ENCODE data around the gene PRKCE. TPM values are rescaled to one million over a fixed set of nuclear protein-coding genes. Genes with fewer than 3 reads are reported as not detected.
A peak's percentile ranks its signal among the peaks of the same experiment; 100 is the strongest.

PRKCE gene
- total RNA-seq, 1 donor from 2014 or later: 2.4 TPM

DNA sequence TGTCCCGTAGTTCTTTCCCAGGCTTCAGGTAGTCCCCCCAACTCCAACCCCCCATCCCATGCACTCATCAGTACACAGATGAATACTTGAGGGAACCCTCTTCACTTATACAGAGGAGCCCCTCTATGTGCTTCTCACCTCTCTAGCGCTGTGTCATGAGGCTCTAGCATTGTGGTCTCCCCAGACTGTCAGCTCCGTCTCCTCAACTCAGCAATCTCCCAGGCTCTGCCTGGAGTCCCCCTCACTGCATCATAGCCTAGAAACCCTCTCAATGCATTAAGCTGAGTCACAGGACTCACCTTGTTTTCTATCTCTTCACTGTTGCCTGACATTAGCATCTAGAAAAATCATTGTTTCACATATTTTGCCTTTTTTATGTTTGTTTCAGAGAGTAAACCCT, 20.2 kb upstream of the PRKCE start:
- DNase-seq (ENCODE audit: low read depth): no peak

DNA sequence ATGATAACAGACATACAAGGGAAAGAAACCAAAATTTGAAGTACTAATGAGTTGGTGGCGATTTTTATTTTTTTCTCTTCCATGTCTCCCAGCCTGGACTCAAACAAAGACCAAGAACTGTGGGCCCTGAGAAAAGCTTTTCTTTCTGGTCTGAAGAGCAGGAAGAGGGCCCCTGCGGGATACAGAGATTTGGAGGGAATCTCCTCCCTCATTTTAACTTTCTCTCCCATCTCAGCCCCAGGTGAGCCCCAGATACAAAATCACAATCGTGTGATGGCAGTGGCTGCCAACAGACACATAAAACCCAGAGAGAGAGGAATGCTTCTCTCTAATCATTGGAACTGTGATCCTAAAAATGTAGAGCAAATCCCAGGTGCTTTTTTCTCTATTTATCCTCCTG, 19.5 kb upstream of the PRKCE start:
- no peak for DNase-seq (ENCODE audit: low read depth)

DNA sequence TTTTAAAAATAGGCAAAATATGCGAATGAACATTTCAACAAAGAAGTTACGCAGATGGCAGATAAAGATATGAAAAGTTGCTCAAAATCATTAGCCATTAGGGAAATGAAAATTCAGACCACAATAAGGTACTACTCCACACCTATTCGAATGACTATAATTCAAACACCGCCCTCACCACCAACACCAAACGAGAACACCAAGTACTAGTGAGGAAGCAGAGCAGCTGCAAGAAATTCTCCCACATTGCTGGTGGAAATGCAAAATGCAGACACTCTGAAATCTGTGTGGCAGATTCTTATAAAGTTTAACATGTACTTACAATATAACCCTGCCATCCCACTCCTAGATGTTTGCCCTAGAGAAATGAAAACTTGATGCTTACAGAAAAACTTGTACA, 17.3 kb upstream of the PRKCE start:
- DNase-seq (ENCODE audit: low read depth): no peak

DNA sequence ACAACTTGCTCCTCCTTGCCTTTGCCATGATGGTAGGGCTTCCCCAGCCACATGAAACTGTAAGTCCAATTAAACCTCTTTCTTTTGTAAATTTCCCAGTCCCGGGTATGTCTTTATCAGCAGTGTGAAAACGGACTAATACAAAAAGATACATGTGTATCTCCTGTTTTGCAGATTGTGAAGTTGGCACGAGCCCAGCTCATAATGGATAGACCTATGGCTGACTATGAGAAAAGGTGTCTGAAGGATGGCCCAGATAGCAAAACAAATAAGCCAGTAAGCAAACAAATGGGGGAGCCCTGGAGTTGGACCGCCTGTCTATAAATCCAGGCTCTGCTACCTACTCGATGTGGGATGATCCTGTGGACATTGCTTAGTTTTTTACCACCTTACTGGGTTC, 15.5 kb upstream of the PRKCE start:
- no peak for DNase-seq (ENCODE audit: low read depth)

DNA sequence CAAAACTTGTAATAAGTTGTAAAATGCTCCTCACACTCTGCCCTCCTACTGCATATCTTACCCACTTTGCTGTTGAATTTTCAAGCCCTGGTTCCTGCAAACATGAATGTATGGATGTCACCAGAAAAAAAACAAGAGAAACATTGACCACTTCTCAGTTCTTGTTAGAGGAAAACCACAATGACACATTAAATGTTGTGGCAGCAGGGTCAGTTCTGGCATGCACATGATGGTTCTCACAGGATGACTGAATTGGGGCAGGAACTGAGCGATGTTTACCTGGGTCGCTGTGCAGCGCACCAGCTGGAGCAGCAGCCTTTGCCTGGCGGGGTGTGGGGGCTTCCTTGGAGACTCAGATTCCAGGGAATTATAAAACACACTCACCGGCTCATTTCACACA, 14.0 kb upstream of the PRKCE start:
- peak; percentile 16 for DNase-seq (ENCODE audit: low read depth)

- DNase-seq (ENCODE audit: low read depth): no peak
Measured at GRCh38 chr2:45640576-45640975, 10.9 kb upstream of the PRKCE start.

DNA sequence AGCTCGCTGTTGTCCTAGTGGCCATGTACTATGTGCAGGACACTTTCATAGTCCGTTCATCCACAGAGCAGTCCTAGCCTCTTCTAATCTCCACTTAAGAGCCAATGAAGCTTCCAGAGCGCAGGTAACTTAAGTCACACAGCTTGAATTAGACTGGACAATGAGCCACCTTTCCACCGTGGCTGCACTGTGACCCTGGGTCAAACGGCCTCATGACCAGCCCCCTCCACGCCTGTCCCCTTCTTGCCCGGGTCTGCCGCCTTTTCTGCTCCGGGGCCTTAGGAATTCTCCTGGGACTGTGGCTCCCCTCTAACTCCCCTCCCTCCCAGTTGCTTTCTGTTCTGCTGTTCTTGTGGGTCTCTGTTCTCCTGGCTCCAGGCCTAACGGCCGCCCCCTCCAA, 8.4 kb upstream of the PRKCE start:
- no peak for DNase-seq (ENCODE audit: low read depth)

DNA sequence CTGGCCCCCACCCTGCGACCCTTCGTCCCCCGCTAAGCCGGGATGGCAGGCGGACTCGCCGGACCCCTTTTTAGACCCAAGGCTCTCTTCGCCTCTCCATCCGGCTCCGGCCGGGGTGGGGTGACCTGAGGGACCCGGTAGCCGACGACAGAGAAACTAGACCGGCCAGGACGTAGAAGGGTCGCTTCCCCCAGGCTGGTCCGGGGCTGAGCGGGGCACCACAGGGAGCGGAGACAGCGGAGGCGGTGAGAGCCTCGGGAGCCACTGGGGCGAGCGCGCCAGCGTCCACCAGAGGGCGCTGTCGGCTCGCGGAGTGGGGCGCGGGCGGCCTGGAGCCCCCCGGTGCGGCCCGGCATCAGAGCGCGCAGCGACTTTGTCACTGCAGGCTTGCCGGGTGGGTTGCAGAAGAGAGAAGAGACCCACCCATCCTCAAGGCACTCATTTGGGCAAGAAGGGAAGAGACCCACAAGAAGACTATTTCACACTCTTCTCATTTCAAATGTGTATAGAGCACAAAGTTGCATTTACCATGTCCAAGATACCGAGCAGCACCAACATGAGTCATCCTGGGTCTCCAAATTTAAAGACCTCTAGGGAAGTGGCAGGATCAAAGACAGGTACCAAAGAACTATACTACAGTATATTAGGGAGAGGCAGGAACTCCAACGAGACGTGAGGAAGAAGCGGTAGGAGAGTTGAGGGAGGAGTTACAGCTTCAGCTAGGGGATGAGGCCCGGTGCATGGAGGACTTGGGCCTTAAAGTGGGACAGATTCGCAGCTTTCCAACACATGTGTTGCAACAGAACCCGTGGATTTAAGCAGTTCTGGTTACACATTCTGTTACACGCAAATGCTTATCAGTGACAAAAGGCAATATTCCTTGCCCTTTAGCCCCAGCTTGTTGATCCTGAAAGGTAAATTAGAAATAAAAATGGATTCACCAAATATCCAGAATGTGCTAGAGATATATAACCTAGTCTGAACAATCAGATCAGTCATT, 7.6 kb upstream of the PRKCE start:
- peak; percentile 64 for DNase-seq (ENCODE audit: low read depth)

GRCh38 chr2:45646289-45646688, 5.2 kb upstream of the PRKCE start:
- DNase-seq (ENCODE audit: low read depth): no peak

DNA sequence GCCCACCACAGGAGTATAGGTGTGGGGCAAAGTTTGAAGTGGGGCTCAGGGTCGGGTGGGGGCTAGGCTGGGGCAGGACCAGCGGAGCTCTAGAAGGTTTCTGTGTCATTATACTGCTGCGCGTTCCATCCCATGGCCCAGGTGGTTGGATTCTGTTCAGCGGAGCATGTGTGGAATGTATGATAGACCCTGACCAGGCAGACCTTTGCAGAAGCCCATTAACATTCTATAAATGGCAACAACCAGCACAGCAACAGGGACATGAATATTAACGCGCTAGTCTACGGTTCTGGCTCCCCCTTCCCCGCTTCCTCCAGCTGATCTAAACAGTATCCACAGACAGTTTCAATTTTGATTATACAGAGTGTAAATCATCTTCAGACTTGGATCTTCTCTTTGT, 4.1 kb upstream of the PRKCE start:
- DNase-seq (ENCODE audit: low read depth): no peak

GRCh38 chr2:45647986-45648520, 3.4 kb upstream of the PRKCE start:
- DNase-seq (ENCODE audit: low read depth): no peak

GRCh38 chr2:45648636-45649035, 2.8 kb upstream of the PRKCE start:
- DNase-seq (ENCODE audit: low read depth): no peak

DNA sequence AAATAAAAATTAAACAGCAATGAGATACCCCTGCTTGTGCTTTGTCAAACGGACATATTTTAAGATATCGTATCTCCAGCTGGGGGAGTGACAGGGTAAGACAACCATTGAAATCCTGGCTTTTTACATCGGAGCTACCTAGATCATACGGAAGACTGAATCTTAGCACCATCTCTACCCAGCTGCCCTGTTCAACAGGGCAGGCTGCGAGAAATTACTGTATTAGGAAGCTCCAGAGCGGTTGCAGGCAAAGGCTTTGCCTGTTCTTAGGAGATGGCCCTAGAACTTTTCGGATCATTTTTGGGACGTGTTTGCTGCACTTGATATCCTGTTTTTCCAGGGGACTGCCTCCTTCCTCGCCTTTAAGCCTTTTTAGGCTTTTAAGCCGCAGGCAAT, 2.0 kb upstream of the PRKCE start:
- DNase-seq (ENCODE audit: low read depth): no peak

GRCh38 chr2:45649858-45650811, 1.3 kb upstream of the PRKCE start:
- DNase-seq (ENCODE audit: low read depth): peak; percentile 69

GRCh38 chr2:45650851-45651414, 542 bp upstream of the PRKCE start:
- DNase-seq (ENCODE audit: low read depth): peak; percentile 94

- no peak for DNase-seq (ENCODE audit: low read depth)
Measured at GRCh38 chr2:45652090-45653031, 886 bp downstream of the PRKCE start.

- DNase-seq (ENCODE audit: low read depth): no peak
Measured at GRCh38 chr2:45653122-45653913, 1.8 kb downstream of the PRKCE start.

DNA sequence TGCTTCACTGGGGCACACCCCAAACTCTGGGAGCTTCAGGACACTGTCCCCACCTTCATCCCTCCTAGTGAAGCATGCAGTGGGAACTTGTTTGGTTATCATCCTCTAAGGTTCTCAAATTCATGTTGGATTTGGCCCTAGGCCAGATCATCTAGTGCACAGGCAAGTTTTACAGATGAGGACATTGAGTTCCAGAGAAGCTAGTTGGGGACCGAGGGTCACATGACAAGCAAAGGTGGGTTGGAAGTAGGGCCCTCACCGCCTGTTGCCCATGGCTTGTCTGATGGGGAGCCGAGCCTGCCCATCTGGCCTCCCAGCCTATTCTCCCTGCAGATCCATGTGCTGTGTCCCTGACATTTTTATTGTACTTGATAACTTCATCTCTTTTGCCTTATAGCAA, 2.8 kb downstream of the PRKCE start:
- no peak for DNase-seq (ENCODE audit: low read depth)

GRCh38 chr2:45661828-45662227, 10.4 kb downstream of the PRKCE start:
- DNase-seq (ENCODE audit: low read depth): no peak
